Endothelial cell of umbilical vein (primary cell): ENCODE results near the gene POU3F3. TPM values are rescaled to one million over a fixed set of nuclear protein-coding genes. Genes with fewer than 3 reads are reported as not detected.

Source experiments
- BruUV-seq: library from RNA; stranded (reverse); fragments of 400-500 nt; replicated peaks from 2 replicates; lab custom pipeline; 2021; lab: Mats Ljungman, UMichigan
- CTCF ChIA-PET: fragments of 300-600, 350-600 bp; sonication (Branson Sonifier 250); formaldehyde crosslinking; loops from one replicate; lab custom pipeline; 2021; ENCODE audit warnings: antibody characterized with exemption, inconsistent platforms; lab: Charles Lee
- POLR2A ChIA-PET: fragments of 300-600, 350-600 bp; sonication (Branson Sonifier 250); formaldehyde crosslinking; loops from one replicate; lab custom pipeline; 2021; ENCODE audit warnings: antibody characterized with exemption, inconsistent platforms; lab: Charles Lee
- DNase-seq: peaks from one replicate; pipeline ENCODE4 v3.0.0-alpha.2; 2011; ENCODE audit warnings: low read depth, low spot score
- FAIRE-seq: peaks from 2 replicates; lab custom pipeline; 2011; peaks lifted over from hg19 to GRCh38; lab: Jason Lieb, UNC
- H2AFZ ChIP-seq: 2 replicates; pipeline ENCODE4 v1.6.0; 2012; ENCODE audit warnings: low read depth, low read length, control low read depth, inconsistent platforms
- H3K27ac ChIP-seq: 2 replicates; pipeline ENCODE4 v1.5.1; 2011; ENCODE audit warnings: low read depth, mild to moderate bottlenecking, control low read depth, low read length, moderate library complexity; ENCODE audit not compliant: insufficient read depth
- H3K27me3 ChIP-seq, 2 experiments: 2 replicates each; pipeline versions ENCODE4 v1.6.0 to v1.6.1; 2011; ENCODE audit warnings: low read length in 2 of 2, mixed read lengths in 1 of 2; ENCODE audit not compliant: control insufficient read depth in 2 of 2, insufficient read depth in 2 of 2
- H3K36me3 ChIP-seq, 2 experiments: 2 replicates in 1 of 2; 3 replicates in 1 of 2; pipeline ENCODE4 v1.5.1; 2011; ENCODE audit warnings: low read length in 2 of 2, mild to moderate bottlenecking in 1 of 2, moderate library complexity in 1 of 2; ENCODE audit not compliant: control insufficient read depth in 2 of 2, insufficient read depth in 2 of 2; ENCODE audit errors: extremely low read depth in 1 of 2
- H3K4me1 ChIP-seq: 3 replicates; pipeline ENCODE4 v1.5.1; 2011; ENCODE audit warnings: mild to moderate bottlenecking, low read length; ENCODE audit not compliant: control insufficient read depth, insufficient read depth; ENCODE audit errors: extremely low read depth
- H3K4me2 ChIP-seq: 2 replicates; pipeline ENCODE4 v1.6.1; 2011; ENCODE audit warnings: low read length, control low read depth, mixed read lengths; ENCODE audit not compliant: insufficient read depth
- H3K4me3 ChIP-seq, 3 experiments: fragments of 200-600 bp in 1 of 3; sonication (generic), shearing (Covaris generic) in 1 of 3; replicated peaks in 1 of 3; 2 replicates each; pipeline ENCODE4 v1.5.1; 2011 to 2016; ENCODE audit warnings: control low read depth in 3 of 3, low read length in 3 of 3, mild to moderate bottlenecking in 2 of 3, inconsistent platforms in 1 of 3, low read depth in 1 of 3, moderate library complexity in 1 of 3; ENCODE audit not compliant: insufficient read depth in 1 of 3
- H3K79me2 ChIP-seq: 2 replicates; pipeline ENCODE4 v1.6.0; 2012; ENCODE audit warnings: low read length, inconsistent platforms; ENCODE audit not compliant: control insufficient read depth, insufficient read depth
- H3K9ac ChIP-seq: replicated peaks from 2 replicates; pipeline ENCODE3; 2011; ENCODE audit warnings: low read length, control low read depth; ENCODE audit not compliant: insufficient read depth; ENCODE audit errors: extremely low read depth
- H3K9me1 ChIP-seq: replicated peaks from 3 replicates; pipeline ENCODE4 v1.6.0; 2011; ENCODE audit warnings: mild to moderate bottlenecking, low read length; ENCODE audit not compliant: control insufficient read depth, insufficient read depth; ENCODE audit errors: extremely low read depth
- H3K9me3 ChIP-seq: replicated peaks from 2 replicates; pipeline ENCODE4 v1.5.1; 2012; ENCODE audit warnings: low read length, inconsistent platforms; ENCODE audit not compliant: control insufficient read depth, insufficient read depth
- H4K20me1 ChIP-seq: replicated peaks from 2 replicates; pipeline ENCODE3; 2011; ENCODE audit warnings: mild to moderate bottlenecking, low read length; ENCODE audit not compliant: control insufficient read depth, insufficient read depth; ENCODE audit errors: extremely low read depth
- CTCF ChIP-seq, 2 donors: IDR thresholded peaks; 1 replicate in 1 of 2; 2 replicates in 1 of 2; pipeline ENCODE4 v1.5.1; 2011; ENCODE audit warnings: low read length in 2 of 2, mild to moderate bottlenecking in 2 of 2, moderate library complexity in 2 of 2, control low read depth in 1 of 2, inconsistent platforms in 1 of 2, low read depth in 1 of 2; ENCODE audit not compliant: insufficient read depth in 1 of 2; ENCODE audit errors: extremely low read depth in 1 of 2
- EZH2 ChIP-seq: IDR thresholded peaks from 2 replicates; pipeline ENCODE4 v1.6.1; 2012; ENCODE audit warnings: borderline replicate concordance, low read depth, mild to moderate bottlenecking, moderate library complexity, low read length, inconsistent platforms; ENCODE audit not compliant: severe bottlenecking
- FOS ChIP-seq: IDR thresholded peaks from 2 replicates; pipeline ENCODE4 v1.6.1; 2011; ENCODE audit warnings: mild to moderate bottlenecking, low read length, moderate library complexity, borderline replicate concordance; ENCODE audit not compliant: insufficient read depth
- GATA2 ChIP-seq: IDR thresholded peaks from 2 replicates; pipeline ENCODE4 v1.7.0; 2011; ENCODE audit warnings: low read depth, mild to moderate bottlenecking, moderate library complexity, mixed read lengths, low read length; ENCODE audit not compliant: insufficient read length, insufficient read depth
- JUN ChIP-seq: IDR thresholded peaks from 2 replicates; pipeline ENCODE4 v1.6.1; 2011; ENCODE audit warnings: borderline replicate concordance, low read depth; ENCODE audit not compliant: insufficient read length, insufficient read depth
- MAX ChIP-seq: IDR thresholded peaks from 2 replicates; pipeline ENCODE4 v1.6.1; 2011; ENCODE audit not compliant: insufficient read depth, insufficient read length
- MYC ChIP-seq: IDR thresholded peaks from one replicate; pipeline ENCODE4 v1.6.1; 2011; ENCODE audit warnings: mild to moderate bottlenecking, low read depth, low read length
- POLR2A ChIP-seq: IDR thresholded peaks from 2 replicates; pipeline ENCODE4 v1.6.1; 2012; ENCODE audit warnings: low read depth, mild to moderate bottlenecking, control low read depth, low read length
- POLR2AphosphoS5 ChIP-seq: IDR thresholded peaks from 2 replicates; pipeline ENCODE4 v1.6.1; 2012; ENCODE audit warnings: low read depth, mild to moderate bottlenecking, control low read depth, low read length, moderate library complexity; ENCODE audit not compliant: insufficient read depth
- dilution Hi-C: fragments of 300-500 bp; cut with MboI; formaldehyde crosslinking; loops from one replicate; pipeline ENCODE4 v1.15.0; 2019; ENCODE audit warnings: low sequenced_read_pairs; ENCODE audit not compliant: extremely low pct_ligation_motif_present
- intact Hi-C: fragments of 100-400 bp; cut with micrococcal nuclease; formaldehyde crosslinking; loops from one replicate; pipeline ENCODE4 v1.10.0; 2022
- polyA plus RNA-seq, 4 experiments: library from polyadenylated mRNA; depleted of rRNA in 3 of 4; stranded (reverse) in 3 of 4; unstranded in 1 of 4; fragments of >200 nt; gene quantifications; 2 replicates each; pipeline versions ENCODE4 v1.2.1 to v1.2.3, GENCODE V29; 2011 to 2012; ENCODE audit warnings: missing spikeins in 1 of 4
- total RNA-seq: library from RNA; stranded (reverse); gene quantifications from 2 replicates; pipeline ENCODE4 v1.2.3, GENCODE V29; 2021

Gene POU3F3
- total and polyA plus RNA-seq, 2 donors (not counting 3 experiments of a cell fraction or from before 2014, with no cell fraction given) = not detected

DNA sequence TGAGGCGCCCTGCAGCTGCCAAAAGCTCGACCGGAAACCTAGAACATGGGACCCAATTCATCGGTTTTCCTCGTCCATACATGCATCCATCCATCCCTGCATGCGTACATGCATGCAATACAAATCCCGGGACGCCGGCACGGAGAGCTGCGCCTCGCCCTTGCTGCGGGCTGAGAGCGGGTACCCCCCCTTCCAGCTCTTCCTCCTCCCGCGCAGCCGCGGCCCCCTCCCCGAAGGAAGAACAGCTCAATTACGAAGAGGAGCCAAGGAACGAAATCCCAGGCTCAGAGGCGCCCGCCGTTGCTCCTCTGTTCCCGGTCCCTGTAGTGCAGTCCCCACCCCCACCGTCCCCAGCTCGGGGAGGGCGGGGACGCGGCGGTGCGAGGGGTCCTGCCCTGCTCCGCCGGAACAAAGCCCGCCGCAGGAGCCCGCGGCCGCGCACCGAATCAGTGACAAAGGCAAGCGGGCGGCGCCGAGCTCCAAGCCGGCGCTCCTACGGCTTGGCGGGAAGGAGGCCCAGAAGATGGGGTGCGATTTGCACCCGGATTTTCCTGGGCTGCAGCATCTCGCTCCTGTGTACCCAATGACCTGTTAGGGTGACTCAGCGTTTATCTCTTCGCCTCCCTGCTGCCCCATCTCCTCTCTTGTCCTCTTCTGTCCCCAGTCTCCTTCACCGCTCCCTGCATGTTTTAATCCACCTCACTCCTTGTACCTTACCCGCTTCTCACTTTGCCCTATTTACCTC is 8.9 kb upstream of the POU3F3 start:
- intact Hi-C loops (no loop called here), dilution Hi-C loops (no loop called here)
- Histone ChIP-seq H3K27ac (no peak overlapping the region), H2AFZ (no peak overlapping the region), H3K4me2 (no peak overlapping the region), H3K9ac (no peak overlapping the region), H4K20me1 (no peaks in the 10 kb centered on the region), H3K9me1 (no peaks in the 10 kb centered on the region), H3K79me2 (no peaks in the 10 kb centered on the region), H3K4me1 (no peaks in the 10 kb centered on the region), H3K27me3 (peaks cover 66 to 76% of the 10 kb centered on the region in 2 experiments), H3K4me3 (no peak overlapping the region), H3K9me3 (no peaks in the 10 kb centered on the region), H3K36me3 (no peaks in the 10 kb centered on the region)
- CTCF ChIA-PET = no interaction called here
- no peak for TF ChIP-seq GATA2
- TF ChIP-seq POLR2AphosphoS5 = no peak
- no peak for TF ChIP-seq JUN
- no peak for TF ChIP-seq FOS
- no peak for TF ChIP-seq CTCF (IDR thresholded peaks at IDR 0.05; ENCODE audit: extremely low read depth in 1 of 2, insufficient read depth in 1 of 2, low read depth in 1 of 2, low read length in 2 of 2)
- TF ChIP-seq MAX = no peak
- TF ChIP-seq MYC = no peak
- no peak for TF ChIP-seq POLR2A
- no peak for TF ChIP-seq EZH2
- no TSS peak for BruUV-seq
- DNase-seq = no peak
- POLR2A ChIA-PET = no interaction called here
- FAIRE-seq = no peak
